GM12874 (cell line): ENCODE results near the gene CPS1.

Experiments
- CTCF ChIP-seq: IDR thresholded peaks from 2 replicates; pipeline ENCODE4 v1.5.1; 2011; ENCODE audit warnings: low read depth, mild to moderate bottlenecking, control low read depth, low read length, moderate library complexity; ENCODE audit not compliant: insufficient read depth

The CPS1 gene

GRCh38 chr2:210655229-210655975 is 99.0 kb downstream of the CPS1 start:
- TF ChIP-seq CTCF: no peak

- no peak for TF ChIP-seq CTCF
Measured at GRCh38 chr2:210657874-210658273, 101.5 kb downstream of the CPS1 start.

GRCh38 chr2:210660751-210661150 is 104.4 kb downstream of the CPS1 start:
- TF ChIP-seq CTCF: no peak

- no peak for TF ChIP-seq CTCF
Measured at GRCh38 chr2:210662560-210662959, 106.2 kb downstream of the CPS1 start.

GRCh38 chr2:210663631-210664089 is 107.3 kb downstream of the CPS1 start:
- TF ChIP-seq CTCF: no peak

GRCh38 chr2:210667711-210668110 is 111.3 kb downstream of the CPS1 start:
- TF ChIP-seq CTCF: no peak

- no peak for TF ChIP-seq CTCF
Measured at GRCh38 chr2:210671065-210671464, 114.7 kb downstream of the CPS1 start.
